Gastrocnemius medialis (tissue), 4 donors: ENCODE results near the gene TAP1. TPM values are rescaled to one million over a fixed set of nuclear protein-coding genes. Genes with fewer than 3 reads are reported as not detected.
A peak's percentile ranks its signal among the peaks of the same experiment; 100 is the strongest.

Experiments used
- ATAC-seq, 2 donors: fragments of 150-250 bp; one replicate each; pipeline ENCODE4 v1.9.1; 2016
- DNase-seq, 2 donors: peaks; one replicate each; pipeline ENCODE4 v3.0.0-alpha.2; 2019
- H3K27ac ChIP-seq, 4 donors: fragments of 200-600 bp; sonication (generic); 1 replicate in 1 of 4; 2 replicates in 3 of 4; pipeline ENCODE4 v1.5.1; 2016 to 2018; ENCODE audit warnings: mild to moderate bottlenecking in 2 of 4, moderate library complexity in 1 of 4
- H3K27me3 ChIP-seq, 3 donors: fragments of 200-600 bp; sonication (generic) in 2 of 3; 1 replicate in 1 of 3; 2 replicates in 2 of 3; pipeline versions ENCODE4 v1.5.1 to v1.6.0; 2016 to 2019; ENCODE audit warnings: mild to moderate bottlenecking in 1 of 3, moderate library complexity in 1 of 3
- H3K36me3 ChIP-seq, 2 donors: fragments of 200-600 bp; sonication (generic) in 1 of 2; one replicate each; pipeline ENCODE4 v1.5.1; 2017 to 2018
- H3K4me1 ChIP-seq, 2 donors: fragments of 200-600 bp; sonication (generic) in 1 of 2; one replicate each; pipeline ENCODE4 v1.5.1; 2016 to 2017; ENCODE audit warnings: mild to moderate bottlenecking in 2 of 2
- H3K4me3 ChIP-seq, 4 donors: fragments of 200-600 bp; sonication (generic) in 3 of 4; 1 replicate in 1 of 4; 2 replicates in 3 of 4; pipeline ENCODE4 v1.5.1; 2016 to 2019; ENCODE audit warnings: mild to moderate bottlenecking in 2 of 4
- H3K9me3 ChIP-seq, 3 donors: fragments of 200-600 bp; sonication (generic) in 2 of 3; 1 replicate in 1 of 3; 2 replicates in 2 of 3; pipeline ENCODE4 v1.5.1; 2016 to 2019
- POLR2A ChIP-seq, 2 donors: fragments of 450-650 bp; IDR thresholded peaks; one replicate each; pipeline ENCODE4 v1.6.1; 2017; ENCODE audit warnings: antibody characterized with exemption in 2 of 2, mild to moderate bottlenecking in 2 of 2, moderate library complexity in 2 of 2
- in situ Hi-C, 4 donors: fragments of 200-750 bp; cut with MboI; loops; one replicate each; pipeline versions ENCODE4 v1.15.0 to v1.8.0; 2017; ENCODE audit warnings: low sequenced_read_pairs in 4 of 4
- intact Hi-C: fragments of 100-400 bp; cut with DNase I; formaldehyde crosslinking; loops from one replicate; pipeline ENCODE4 v1.15.1; 2023; ENCODE audit warnings: low total_unique reads
- total RNA-seq, 4 donors: library from RNA; depleted of rRNA; stranded (reverse); fragments of >200 nt; gene quantifications; one replicate each; pipeline versions ENCODE4 v1.1.0 to v1.2.3, GENCODE V29; 2016
- TF ChIP-seq, protein P1 (sequence below), 5 experiments: fragments of 450-650 bp in 3 of 5; fragments of 200-600 bp in 2 of 5; sonication (generic) in 2 of 5; IDR thresholded peaks in 4 of 5; conservative IDR thresholded peaks in 1 of 5; 1 replicate in 4 of 5; 2 replicates in 1 of 5; pipeline ENCODE4 v1.5.1; 2016 to 2019; ENCODE audit warnings: antibody characterized with exemption in 5 of 5, mild to moderate bottlenecking in 3 of 5, moderate library complexity in 3 of 5

The TAP1 gene
- total RNA-seq, 4 donors from 2014 or later, result 13.2 to 26.7 (median 19.0) TPM

GRCh38 chr6:32799168-32799567 lies 54.3 kb downstream of the TAP1 start:
- Histone ChIP-seq H3K27ac (no peak overlapping the region), H3K9me3 (no peaks in the 10 kb centered on the region), H3K36me3 (no peaks in the 10 kb centered on the region), H3K4me3 (no peak overlapping the region), H3K4me1 (no peaks in the 10 kb centered on the region), H3K27me3 (peaks cover 9 to 13% (median 12%) of the 10 kb centered on the region in 3 donors)
- no peak for TF ChIP-seq POLR2A (IDR thresholded peaks at IDR 0.05)
- TF ChIP-seq, protein P1, sequence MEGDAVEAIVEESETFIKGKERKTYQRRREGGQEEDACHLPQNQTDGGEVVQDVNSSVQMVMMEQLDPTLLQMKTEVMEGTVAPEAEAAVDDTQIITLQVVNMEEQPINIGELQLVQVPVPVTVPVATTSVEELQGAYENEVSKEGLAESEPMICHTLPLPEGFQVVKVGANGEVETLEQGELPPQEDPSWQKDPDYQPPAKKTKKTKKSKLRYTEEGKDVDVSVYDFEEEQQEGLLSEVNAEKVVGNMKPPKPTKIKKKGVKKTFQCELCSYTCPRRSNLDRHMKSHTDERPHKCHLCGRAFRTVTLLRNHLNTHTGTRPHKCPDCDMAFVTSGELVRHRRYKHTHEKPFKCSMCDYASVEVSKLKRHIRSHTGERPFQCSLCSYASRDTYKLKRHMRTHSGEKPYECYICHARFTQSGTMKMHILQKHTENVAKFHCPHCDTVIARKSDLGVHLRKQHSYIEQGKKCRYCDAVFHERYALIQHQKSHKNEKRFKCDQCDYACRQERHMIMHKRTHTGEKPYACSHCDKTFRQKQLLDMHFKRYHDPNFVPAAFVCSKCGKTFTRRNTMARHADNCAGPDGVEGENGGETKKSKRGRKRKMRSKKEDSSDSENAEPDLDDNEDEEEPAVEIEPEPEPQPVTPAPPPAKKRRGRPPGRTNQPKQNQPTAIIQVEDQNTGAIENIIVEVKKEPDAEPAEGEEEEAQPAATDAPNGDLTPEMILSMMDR (IDR thresholded peaks at IDR 0.05 in 4 of 5, conservative IDR thresholded peaks at IDR 0.05 in 1 of 5), result no peak
- intact Hi-C loops (loop anchor here (5.0 kb wide), 1 partner anchor 552 kb away; no protein-coding TSS in a partner anchor), in situ Hi-C loops (loop anchor here (5.0 to 25.0 kb wide), 4 partner anchors 377 to 562 kb away; no protein-coding TSS in a partner anchor)
- no peak for DNase-seq
- no peak for ATAC-seq

DNA sequence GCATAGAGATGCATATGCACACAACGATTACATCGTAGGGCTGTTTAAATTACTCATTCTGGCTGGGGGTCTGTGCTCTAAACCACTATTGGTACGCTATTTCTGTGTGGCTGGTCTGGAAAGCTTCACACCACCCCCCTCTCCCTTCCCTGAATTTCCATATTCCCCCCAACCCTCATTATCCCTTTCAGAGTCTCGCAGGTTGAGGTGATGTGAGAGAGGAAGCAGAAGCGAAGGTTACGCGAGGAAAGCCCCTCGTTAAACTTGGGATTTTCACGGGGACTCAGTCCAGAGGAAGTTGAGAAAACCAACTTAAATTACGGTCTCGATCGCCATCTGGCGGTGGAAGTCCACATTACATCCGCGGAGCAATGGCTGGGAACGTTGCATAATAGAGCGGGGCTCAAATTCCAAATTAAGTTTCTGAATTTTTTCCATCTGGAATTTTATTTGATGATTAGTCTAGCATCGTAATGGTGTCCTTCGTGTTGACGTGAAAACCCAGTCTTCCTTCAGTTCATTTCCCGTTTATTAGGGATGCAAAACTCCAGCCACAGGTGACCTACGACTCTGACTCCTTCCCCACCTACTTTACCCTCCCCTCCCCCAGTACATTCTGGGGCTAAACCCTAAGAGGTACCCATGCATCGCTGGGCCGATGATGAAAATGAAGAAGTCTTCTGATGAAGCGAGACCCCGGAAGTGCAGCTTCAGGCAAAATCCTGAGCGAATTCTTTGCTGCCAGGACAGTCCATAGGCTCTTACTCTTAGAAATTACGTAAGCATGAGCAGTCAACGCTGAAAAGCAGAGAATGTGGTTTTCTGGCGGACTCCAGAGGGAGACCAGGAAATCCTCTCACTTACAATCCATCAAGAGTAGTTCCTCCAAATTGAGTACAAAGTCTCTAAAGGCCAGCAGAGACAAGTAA lies 56.4 kb downstream of the TAP1 start:
- intact Hi-C loops (loop anchor here (1.0 to 5.0 kb wide), 2 partner anchors 384 to 550 kb away; no protein-coding TSS in a partner anchor), in situ Hi-C loops (loop anchor here (5.0 to 25.0 kb wide), 4 partner anchors 375 to 560 kb away; no protein-coding TSS in a partner anchor)
- peak; percentile 12 to 55 for DNase-seq
- no peak for TF ChIP-seq POLR2A (IDR thresholded peaks at IDR 0.05)
- TF ChIP-seq, protein P1 (IDR thresholded peaks at IDR 0.05 in 4 of 5, conservative IDR thresholded peaks at IDR 0.05 in 1 of 5), result peak; percentile 84 to 93 (median 87)
- peak; percentile 65 to 73 for ATAC-seq
- no peaks in the 10 kb centered on the region for H3K36me3 ChIP-seq
- H3K4me1 ChIP-seq, result no peaks in the 10 kb centered on the region
- no peak overlapping the region for H3K27ac ChIP-seq
- H3K4me3 ChIP-seq, result peak overlapping the region in 3 of 4 donors; percentile 17 to 37 (median 30)
- peaks cover 9 to 13% (median 13%) of the 10 kb centered on the region in 3 donors for H3K27me3 ChIP-seq
- no peaks in the 10 kb centered on the region for H3K9me3 ChIP-seq

Other genes with a start within 250 kb of the TAP1 start
- 1 to 10 TPM in 2 of 4 donors, under 1 TPM in 1, not detected in 1; 0.66 to 3.5 (median 1.5) TPM for gene HLA-DQA1, start 216.3 kb downstream of the TAP1 start, total RNA-seq
- gene HLA-DQB1, start 187.0 kb downstream of the TAP1 start, total RNA-seq, result 1 to 10 TPM in 2 of 4 donors, under 1 TPM in 2; 0.22 to 2.2 (median 0.91) TPM
- gene HLA-DQA2, start 112.3 kb downstream of the TAP1 start, total RNA-seq, result under 1 TPM in 1 of 4 donors, not detected in 3; 0.49 TPM
- under 1 TPM in 2 of 4 donors, not detected in 2; 0.66 to 0.78 TPM for gene HLA-DQB2, start 90.2 kb downstream of the TAP1 start, total RNA-seq
- gene HLA-DOB, start 36.7 kb downstream of the TAP1 start, total RNA-seq, result under 1 TPM in 3 of 4 donors, not detected in 1; 0.22 to 0.72 (median 0.36) TPM
- 1 to 10 TPM; 2.5 to 7.1 (median 4.1) TPM for gene TAP2, start 15.0 kb downstream of the TAP1 start, total RNA-seq
- gene PSMB8, start 9.7 kb downstream of the TAP1 start, total RNA-seq, result 10 to 100 TPM in 2 of 4 donors, 1 to 10 TPM in 2; 7.0 to 20.2 (median 9.2) TPM
- gene PSMB9, start 488 bp upstream of the TAP1 start, total RNA-seq, result 10 to 100 TPM in 1 of 4 donors, 1 to 10 TPM in 3; 1.4 to 11.3 (median 6.1) TPM
- gene HLA-DMB, start 87.3 kb upstream of the TAP1 start, total RNA-seq, result 1 to 10 TPM; 4.3 to 8.1 (median 5.6) TPM
- 10 to 100 TPM in 1 of 4 donors, 1 to 10 TPM in 3; 3.6 to 22.8 (median 6.3) TPM for gene HLA-DMA, start 99.4 kb upstream of the TAP1 start, total RNA-seq
- gene BRD2, start 114.9 kb upstream of the TAP1 start, total RNA-seq, result 100 to 1,000 TPM in 1 of 4 donors, 10 to 100 TPM in 3; 62.5 to 108 (median 86.6) TPM
- 1 to 10 TPM in 2 of 4 donors, under 1 TPM in 2; 0.20 to 2.9 (median 0.86) TPM for gene HLA-DOA, start 155.9 kb upstream of the TAP1 start, total RNA-seq
- gene HLA-DPA1, start 219.9 kb upstream of the TAP1 start, total RNA-seq, result 10 to 100 TPM in 3 of 4 donors, 1 to 10 TPM in 1; 6.8 to 51.8 (median 23.4) TPM
- gene HLA-DPB1, start 222.3 kb upstream of the TAP1 start, total RNA-seq, result 10 to 100 TPM; 16.7 to 52.1 (median 23.5) TPM